GM23338 (cell line): ENCODE data around the gene OLFML1. TPM values are rescaled to one million over a fixed set of nuclear protein-coding genes. Genes with fewer than 3 reads are reported as not detected.

Experiments
- ATAC-seq: fragments of 200-7000 bp; cut with Tn5 transposase; 3 replicates; pipeline ENCODE4 v1.9.1; 2020
- DNase-seq: peaks from one replicate; pipeline ENCODE4 v3.0.0-alpha.2; 2015; ENCODE audit warnings: low spot score
- H2AFZ ChIP-seq: fragments of 200-600 bp; sonication (generic); 2 replicates; pipeline ENCODE4 v1.8.0; 2016; ENCODE audit warnings: antibody characterized with exemption, mild to moderate bottlenecking, moderate library complexity
- H3F3A ChIP-seq: fragments of 200-600 bp; sonication (generic); replicated peaks from 2 replicates; pipeline ENCODE4 v1.8.0; 2017; ENCODE audit warnings: antibody characterized with exemption, mixed run types, low read depth
- H3K27ac ChIP-seq: fragments of 200-600 bp; sonication (generic); 2 replicates; pipeline ENCODE4 v1.6.1; 2016; ENCODE audit warnings: low read depth
- H3K27me3 ChIP-seq: fragments of 200-600 bp; sonication (generic); 2 replicates; pipeline ENCODE4 v1.8.0; 2016; ENCODE audit warnings: mild to moderate bottlenecking, mixed run types, moderate library complexity; ENCODE audit not compliant: insufficient read depth
- H3K36me3 ChIP-seq: fragments of 200-600 bp; sonication (generic); 2 replicates; pipeline ENCODE4 v1.8.0; 2016; ENCODE audit warnings: mild to moderate bottlenecking; ENCODE audit not compliant: insufficient read depth
- H3K4me1 ChIP-seq: fragments of 200-600 bp; sonication (generic); 2 replicates; pipeline ENCODE4 v1.8.0; 2016; ENCODE audit warnings: mild to moderate bottlenecking, moderate library complexity; ENCODE audit not compliant: insufficient read depth
- H3K4me2 ChIP-seq: fragments of 200-600 bp; sonication (generic); 2 replicates; pipeline ENCODE4 v1.7.1; 2017; ENCODE audit warnings: mixed run types
- H3K4me3 ChIP-seq: fragments of 200-600 bp; sonication (generic); 2 replicates; pipeline ENCODE4 v1.6.1; 2016; ENCODE audit warnings: mixed run types
- H3K79me2 ChIP-seq: fragments of 200-600 bp; sonication (generic); replicated peaks from 2 replicates; pipeline ENCODE4 v1.8.0; 2017; ENCODE audit warnings: mild to moderate bottlenecking; ENCODE audit not compliant: insufficient read depth
- H3K9me2 ChIP-seq: fragments of 200-600 bp; sonication (generic); 2 replicates; pipeline ENCODE4 v1.8.0; 2017; ENCODE audit not compliant: insufficient read depth
- H4K20me1 ChIP-seq: fragments of 200-600 bp; sonication (generic); replicated peaks from 2 replicates; pipeline ENCODE4 v1.8.0; 2017; ENCODE audit warnings: mild to moderate bottlenecking; ENCODE audit not compliant: insufficient read depth
- H3K27ac Mint-ChIP-seq: 2 replicates; pipeline ENCODE4 v1.8.0; 2020; ENCODE audit warnings: inconsistent platforms, mild to moderate bottlenecking, moderate library complexity, mixed read lengths
- H3K27me3 Mint-ChIP-seq: 3 replicates; pipeline ENCODE4 v1.8.0; 2022; ENCODE audit warnings: low read depth, mild to moderate bottlenecking, moderate library complexity, mixed read lengths, inconsistent platforms; ENCODE audit not compliant: insufficient read depth, poor library complexity
- H3K36me3 Mint-ChIP-seq: 3 replicates; pipeline ENCODE4 v1.8.0; 2021; ENCODE audit warnings: low read depth, mild to moderate bottlenecking, inconsistent platforms, moderate library complexity, mixed read lengths
- H3K4me1 Mint-ChIP-seq: 3 replicates; pipeline ENCODE4 v1.8.0; 2020; ENCODE audit warnings: mild to moderate bottlenecking, inconsistent platforms, mixed read lengths
- H3K4me3 Mint-ChIP-seq: 3 replicates; pipeline ENCODE4 v1.8.0; 2021; ENCODE audit warnings: moderate library complexity, mild to moderate bottlenecking, inconsistent platforms, mixed read lengths
- H3K9me3 Mint-ChIP-seq: 3 replicates; pipeline ENCODE4 v1.8.0; 2020; ENCODE audit warnings: moderate library complexity, mild to moderate bottlenecking, inconsistent platforms, mixed read lengths
- CTCF ChIP-seq, 2 experiments: fragments of 200-600 bp in 1 of 2; sonication (generic) in 1 of 2; conservative IDR thresholded peaks; 2 replicates each; pipeline versions ENCODE4 v1.5.1 to v1.6.1; 2016 to 2017; ENCODE audit warnings: antibody characterized with exemption in 2 of 2, low read depth in 2 of 2, mild to moderate bottlenecking in 2 of 2, moderate library complexity in 1 of 2
- ETS1 ChIP-seq: IDR thresholded peaks from 2 replicates; pipeline ENCODE4 v1.6.1; 2016; ENCODE audit warnings: antibody characterized with exemption
- EZH2phosphoT487 ChIP-seq: fragments of 200-600 bp; sonication (generic); IDR thresholded peaks from one replicate; pipeline ENCODE4 v1.8.1; 2018; ENCODE audit warnings: antibody characterized with exemption; ENCODE audit not compliant: unreplicated experiment
- JUNB ChIP-seq: IDR thresholded peaks from one replicate; pipeline ENCODE4 v1.6.1; 2016; ENCODE audit warnings: antibody characterized with exemption; ENCODE audit not compliant: unreplicated experiment
- NANOG ChIP-seq: IDR thresholded peaks from 2 replicates; pipeline ENCODE4 v1.6.1; 2016; ENCODE audit warnings: antibody characterized with exemption, borderline replicate concordance
- POLR2AphosphoS5 ChIP-seq: IDR thresholded peaks from 2 replicates; pipeline ENCODE4 v1.6.1; 2016; ENCODE audit warnings: antibody characterized with exemption, low read depth
- REST ChIP-seq: IDR thresholded peaks from one replicate; pipeline ENCODE4 v1.6.1; 2018; ENCODE audit warnings: antibody characterized with exemption; ENCODE audit not compliant: unreplicated experiment
- STAT1 ChIP-seq: IDR thresholded peaks from one replicate; pipeline ENCODE4 v1.6.1; 2016; ENCODE audit warnings: antibody characterized with exemption; ENCODE audit not compliant: unreplicated experiment
- ZNF114 ChIP-seq: fragments of 250-450 bp; sonication (Bioruptor Pico); IDR thresholded peaks from 2 replicates; pipeline ENCODE4 v1.5.0; 2020; ENCODE audit warnings: mild to moderate bottlenecking, moderate library complexity
- ZNF331 ChIP-seq: fragments of 250-450 bp; sonication (Bioruptor Pico); IDR thresholded peaks from 2 replicates; pipeline ENCODE4 v1.5.0; 2020; ENCODE audit warnings: low read depth, mild to moderate bottlenecking, moderate library complexity
- polyA plus RNA-seq: library from polyadenylated mRNA; unstranded; fragments of >200 nt; fragmentation: Nextera tagmentation; extraction: Ambion mirVana; gene quantifications from 2 replicates; pipeline ENCODE4 v1.2.1, GENCODE V29; 2016
- total RNA-seq: library from RNA; depleted of rRNA; stranded (reverse); fragments of >200 nt; shearing (Covaris generic); gene quantifications from 2 replicates; pipeline ENCODE4 v1.2.3, GENCODE V29; 2014

The OLFML1 gene
- total and polyA plus RNA-seq, 2 experiments from 2014 or later = 0.21 TPM; not detected in 1

GRCh38 chr11:7514099-7514591 is 28.8 kb downstream of the OLFML1 start:
- H3K27ac ChIP-seq = no peak overlapping the region
- peak overlapping the region; percentile 67 for H3K4me3 Mint-ChIP-seq
- H3K27me3 Mint-ChIP-seq = peaks cover 13% of the 10 kb centered on the region
- no peaks in the 10 kb centered on the region for H4K20me1 ChIP-seq
- H3K9me2 ChIP-seq = no peaks in the 10 kb centered on the region
- peak overlapping the region; percentile 99 for H2AFZ ChIP-seq
- no peaks in the 10 kb centered on the region for H3K36me3 Mint-ChIP-seq
- no peaks in the 10 kb centered on the region for H3K36me3 ChIP-seq
- H3K27ac Mint-ChIP-seq = no peak overlapping the region
- H3K27me3 ChIP-seq = peaks cover 23% of the 10 kb centered on the region
- H3K4me2 ChIP-seq = peak overlapping the region; percentile 93
- DNase-seq = peak; percentile 38
- peak; percentile 61 for ATAC-seq
- no peaks in the 10 kb centered on the region for H3K79me2 ChIP-seq
- peaks cover 30% of the 10 kb centered on the region; the same call in 1 of the 2 replicates for H3K4me1 ChIP-seq
- TF ChIP-seq ETS1 = no peak
- 0 out of 4 replicates have a peak, but pooled peaks of 1 of the 2 experiments have one; percentile 10 for TF ChIP-seq CTCF (conservative IDR thresholded peaks at IDR 0.05; ENCODE audit: low read depth in 2 of 2)
- H3K9me3 Mint-ChIP-seq = no peaks in the 10 kb centered on the region; the same call in 1 of the 3 replicates
- peaks cover 11% of the 10 kb centered on the region; the same call in 1 of the 2 replicates for H3F3A ChIP-seq
- peaks cover 28% of the 10 kb centered on the region for H3K4me1 Mint-ChIP-seq
- peak overlapping the region; percentile 86 for H3K4me3 ChIP-seq

GRCh38 chr11:7515447-7515886 is 30.2 kb downstream of the OLFML1 start:
- H3K79me2 ChIP-seq = no peaks in the 10 kb centered on the region
- Mint-ChIP-seq H3K4me1 (peaks cover 28% of the 10 kb centered on the region), H3K9me3 (no peaks in the 10 kb centered on the region; the same call in 1 of the 3 replicates), H3K27me3 (peaks cover 13% of the 10 kb centered on the region), H3K36me3 (no peaks in the 10 kb centered on the region), H3K4me3 (no peak overlapping the region), H3K27ac (no peak overlapping the region)
- H2AFZ ChIP-seq = no peak overlapping the region
- peaks cover 30% of the 10 kb centered on the region; the same call in 1 of the 2 replicates for H3K4me1 ChIP-seq
- no peaks in the 10 kb centered on the region for H3K9me2 ChIP-seq
- H3K27me3 ChIP-seq = peaks cover 23% of the 10 kb centered on the region
- DNase-seq (no peak), ATAC-seq (no peak)
- H3K4me2 ChIP-seq = 0 out of 2 replicates have a peak overlapping the region, but pooled peaks have one; percentile 20
- no peak overlapping the region for H3K27ac ChIP-seq
- H3K4me3 ChIP-seq = no peak overlapping the region; the same call in 1 of the 2 replicates
- H3F3A ChIP-seq = peaks cover 11% of the 10 kb centered on the region; the same call in 1 of the 2 replicates
- H3K36me3 ChIP-seq = no peaks in the 10 kb centered on the region
- H4K20me1 ChIP-seq = no peaks in the 10 kb centered on the region
- TF ChIP-seq ETS1 (no peak), CTCF (conservative IDR thresholded peaks at IDR 0.05; ENCODE audit: low read depth in 2 of 2) (no peak), STAT1 (no peak), JUNB (no peak), REST (no peak), POLR2AphosphoS5 (no peak), EZH2phosphoT487 (no peak), ZNF114 (CRISPR knock-in tag) (no peak), NANOG (no peak), ZNF331 (CRISPR knock-in tag) (no peak)
